Measurements from ENCODE around the gene PRELID3B. TPM values are rescaled to one million over a fixed set of nuclear protein-coding genes. Genes with fewer than 3 reads are reported as not detected.

Gene PRELID3B
- total RNA-seq, 2 donors from 2014 or later: 28.9 to 35.6 TPM

DNA sequence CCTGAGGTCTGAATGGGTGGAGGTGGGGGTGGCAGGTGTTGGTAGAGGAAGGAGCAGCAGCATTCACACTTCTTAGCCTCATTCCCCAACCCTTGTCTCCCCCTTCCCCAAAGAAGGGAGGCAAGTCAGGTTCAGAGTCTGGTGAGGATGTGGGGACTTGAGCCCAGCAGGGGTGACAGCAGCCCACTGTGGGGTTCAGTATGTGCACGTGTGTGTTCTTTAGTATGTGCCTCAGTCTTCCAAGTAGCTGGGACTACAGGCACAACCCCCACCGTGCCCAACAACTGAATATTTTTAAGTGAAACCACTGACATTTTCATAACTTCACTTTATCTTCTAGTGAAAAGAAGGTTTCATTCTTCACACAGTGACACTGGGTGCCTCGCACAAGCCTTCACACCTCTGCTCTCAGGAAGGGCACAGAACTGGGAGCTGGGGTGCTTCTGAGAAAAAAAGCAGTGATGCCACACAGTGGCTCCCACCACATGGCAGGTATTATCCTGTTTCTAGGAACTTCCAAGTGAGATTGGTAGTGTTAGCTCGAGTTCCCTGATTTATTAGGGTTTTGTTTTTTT lies 33.4 kb upstream of the PRELID3B start:
- Histone ChIP-seq H3K27ac (no peak overlapping the region), H3K9me3 (no peaks in the 10 kb centered on the region), H3K4me3 (no peak overlapping the region), H3K36me3 (no peaks in the 10 kb centered on the region), H3K4me1 (replicated peaks) (no peaks in the 10 kb centered on the region), H3K27me3 (replicated peaks; ENCODE audit: insufficient read depth) (no peaks in the 10 kb centered on the region)
- WGBS: 82% methylated on average over 4 of the region's 4 CpGs
- TF ChIP-seq POLR2A (IDR thresholded peaks at IDR 0.05): no peak
- TF ChIP-seq, protein P1, sequence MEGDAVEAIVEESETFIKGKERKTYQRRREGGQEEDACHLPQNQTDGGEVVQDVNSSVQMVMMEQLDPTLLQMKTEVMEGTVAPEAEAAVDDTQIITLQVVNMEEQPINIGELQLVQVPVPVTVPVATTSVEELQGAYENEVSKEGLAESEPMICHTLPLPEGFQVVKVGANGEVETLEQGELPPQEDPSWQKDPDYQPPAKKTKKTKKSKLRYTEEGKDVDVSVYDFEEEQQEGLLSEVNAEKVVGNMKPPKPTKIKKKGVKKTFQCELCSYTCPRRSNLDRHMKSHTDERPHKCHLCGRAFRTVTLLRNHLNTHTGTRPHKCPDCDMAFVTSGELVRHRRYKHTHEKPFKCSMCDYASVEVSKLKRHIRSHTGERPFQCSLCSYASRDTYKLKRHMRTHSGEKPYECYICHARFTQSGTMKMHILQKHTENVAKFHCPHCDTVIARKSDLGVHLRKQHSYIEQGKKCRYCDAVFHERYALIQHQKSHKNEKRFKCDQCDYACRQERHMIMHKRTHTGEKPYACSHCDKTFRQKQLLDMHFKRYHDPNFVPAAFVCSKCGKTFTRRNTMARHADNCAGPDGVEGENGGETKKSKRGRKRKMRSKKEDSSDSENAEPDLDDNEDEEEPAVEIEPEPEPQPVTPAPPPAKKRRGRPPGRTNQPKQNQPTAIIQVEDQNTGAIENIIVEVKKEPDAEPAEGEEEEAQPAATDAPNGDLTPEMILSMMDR (IDR thresholded peaks at IDR 0.05): no peak
- no peak for TF ChIP-seq POLR2AphosphoS5 (IDR thresholded peaks at IDR 0.05)
- no peak for DNase-seq (ENCODE audit: low spot score)
- intact Hi-C loops (cut with DNase I): no loop called here

DNA sequence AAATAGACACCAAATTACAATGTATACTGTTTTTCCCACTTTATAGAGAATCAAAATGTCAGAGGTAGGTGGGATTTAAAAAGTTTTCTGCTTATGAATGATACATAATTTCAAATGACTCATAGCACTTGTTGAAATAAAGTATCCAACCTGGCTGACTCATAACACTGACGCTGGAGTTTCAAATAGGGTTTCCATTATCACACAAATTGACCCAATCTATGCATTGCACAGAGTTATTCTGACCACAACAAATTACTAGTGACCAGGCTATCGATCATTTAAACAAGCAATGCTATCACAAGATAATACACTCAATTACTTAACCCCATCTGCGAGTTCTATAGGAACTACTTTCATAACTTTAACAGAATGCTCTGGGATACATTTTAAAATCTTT lies 31.9 kb upstream of the PRELID3B start:
- 44% methylated on average over 3 of the region's 3 CpGs for WGBS
- intact Hi-C loops (cut with DNase I): no loop called here
- TF ChIP-seq POLR2AphosphoS5 (IDR thresholded peaks at IDR 0.05) (no peak), POLR2A (IDR thresholded peaks at IDR 0.05) (no peak)
- TF ChIP-seq, protein P1 (IDR thresholded peaks at IDR 0.05): no peak
- DNase-seq (ENCODE audit: low spot score): no peak
- Histone ChIP-seq H3K27ac (no peak overlapping the region), H3K4me1 (replicated peaks) (no peaks in the 10 kb centered on the region), H3K36me3 (no peaks in the 10 kb centered on the region), H3K27me3 (replicated peaks; ENCODE audit: insufficient read depth) (no peaks in the 10 kb centered on the region), H3K4me3 (no peak overlapping the region), H3K9me3 (no peaks in the 10 kb centered on the region)

- H3K9me3 ChIP-seq: no peaks in the 10 kb centered on the region
- intact Hi-C loops (cut with DNase I): no loop called here
- DNase-seq (ENCODE audit: low spot score): no peak
- no peaks in the 10 kb centered on the region for H3K4me1 ChIP-seq (replicated peaks)
- H3K4me3 ChIP-seq: no peak overlapping the region
- TF ChIP-seq POLR2A (IDR thresholded peaks at IDR 0.05): no peak
- TF ChIP-seq POLR2AphosphoS5 (IDR thresholded peaks at IDR 0.05): no peak
- TF ChIP-seq, protein P1 (IDR thresholded peaks at IDR 0.05): no peak
- H3K27me3 ChIP-seq (replicated peaks; ENCODE audit: insufficient read depth): no peaks in the 10 kb centered on the region
- WGBS: 94% methylated on average over 1 of the region's 1 CpG
- no peak overlapping the region for H3K27ac ChIP-seq
- H3K36me3 ChIP-seq: no peaks in the 10 kb centered on the region
Measured at GRCh38 chr20:59073582-59073981, 31.0 kb upstream of the PRELID3B start.

DNA sequence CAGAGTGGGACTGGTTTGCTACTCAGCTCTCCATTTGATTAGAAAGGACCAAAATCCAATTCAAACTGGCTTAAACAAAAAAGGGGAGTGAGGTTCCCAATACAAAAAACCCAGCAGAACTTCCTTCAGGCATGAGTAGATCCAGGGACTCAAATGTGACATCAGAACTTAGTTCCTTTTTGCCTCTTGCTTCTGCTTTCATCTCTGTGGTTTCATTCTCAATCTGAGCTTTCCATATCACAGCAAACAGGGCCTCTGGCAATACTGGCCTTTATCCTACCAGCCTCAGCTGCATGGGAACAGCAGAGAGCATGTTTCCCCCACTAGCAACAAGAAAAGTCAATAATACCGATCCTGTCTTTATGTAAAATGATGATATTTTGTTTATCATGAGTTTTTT lies 28.6 kb upstream of the PRELID3B start:
- 76% methylated on average over 1 of the region's 1 CpG for WGBS
- Histone ChIP-seq H3K4me1 (replicated peaks) (no peaks in the 10 kb centered on the region), H3K27ac (no peak overlapping the region), H3K36me3 (no peaks in the 10 kb centered on the region), H3K9me3 (no peaks in the 10 kb centered on the region), H3K4me3 (no peak overlapping the region), H3K27me3 (replicated peaks; ENCODE audit: insufficient read depth) (no peaks in the 10 kb centered on the region)
- DNase-seq (ENCODE audit: low spot score): no peak
- TF ChIP-seq, protein P1 (IDR thresholded peaks at IDR 0.05): no peak
- TF ChIP-seq POLR2A (IDR thresholded peaks at IDR 0.05): no peak
- no peak for TF ChIP-seq POLR2AphosphoS5 (IDR thresholded peaks at IDR 0.05)
- intact Hi-C loops (cut with DNase I): no loop called here

GRCh38 chr20:59069026-59069425 lies 26.4 kb upstream of the PRELID3B start:
- Histone ChIP-seq H3K36me3 (no peaks in the 10 kb centered on the region), H3K27me3 (replicated peaks; ENCODE audit: insufficient read depth) (no peaks in the 10 kb centered on the region), H3K4me3 (no peak overlapping the region), H3K4me1 (replicated peaks) (no peaks in the 10 kb centered on the region), H3K9me3 (no peaks in the 10 kb centered on the region), H3K27ac (no peak overlapping the region)
- intact Hi-C loops (cut with DNase I): no loop called here
- no peak for TF ChIP-seq POLR2AphosphoS5 (IDR thresholded peaks at IDR 0.05)
- no peak for TF ChIP-seq POLR2A (IDR thresholded peaks at IDR 0.05)
- TF ChIP-seq, protein P1 (IDR thresholded peaks at IDR 0.05): no peak
- 32% methylated on average over 2 of the region's 2 CpGs for WGBS
- no peak for DNase-seq (ENCODE audit: low spot score)

Measured in prostate gland (tissue), 2 donors.